ENCODE data around the gene GLYAT.

Gene GLYAT

GRCh38 chr11:58731819-58732218, at the start of gene GLYAT:
GLYAT (minus strand) TSS chr11:58731943; CDS start chr11:58724496, 7,447 bp downstream.
- no peak for DNase-seq

DNA sequence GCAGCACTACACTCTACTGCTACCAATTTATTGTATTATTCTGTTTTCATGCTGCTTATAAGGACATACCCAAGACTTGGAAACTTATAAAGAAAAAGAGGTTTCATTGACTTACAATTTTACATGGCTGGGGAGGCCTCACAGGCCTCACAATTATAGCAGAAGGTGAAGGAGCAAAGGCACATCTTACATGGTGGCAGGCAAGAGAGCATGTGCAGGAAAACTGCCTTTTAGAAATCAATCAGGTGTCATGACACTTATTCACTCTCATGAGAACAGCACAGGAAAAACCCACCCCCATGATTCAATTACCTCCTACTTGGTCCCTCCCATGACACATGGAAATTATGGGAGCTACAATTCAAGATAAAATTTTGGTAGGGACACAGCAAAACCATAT, 49.6 kb upstream of the GLYAT start:
- no peak for DNase-seq

DNA sequence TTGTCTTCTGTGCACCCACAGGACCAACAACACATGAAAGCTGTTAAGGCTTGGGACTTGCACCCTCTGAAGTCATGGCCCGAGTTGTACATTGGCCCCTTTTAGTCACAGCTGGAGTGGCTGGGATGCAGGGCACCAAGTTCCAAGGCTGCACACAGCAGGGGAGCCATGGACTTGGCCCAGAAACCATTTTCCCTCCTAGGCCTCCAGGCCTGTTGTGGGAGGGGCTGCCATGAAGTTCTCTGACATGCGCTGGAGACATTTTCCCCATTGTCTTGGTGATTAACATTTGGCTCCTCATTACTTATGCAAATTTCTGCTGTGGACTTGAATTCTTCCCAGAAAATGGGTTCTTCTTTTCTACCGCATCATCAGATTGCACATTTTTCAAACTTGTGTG, 48.8 kb upstream of the GLYAT start:
- no peak for DNase-seq

GRCh38 chr11:58776891-58777710, 45.4 kb upstream of the GLYAT start:
- no peak for DNase-seq

DNA sequence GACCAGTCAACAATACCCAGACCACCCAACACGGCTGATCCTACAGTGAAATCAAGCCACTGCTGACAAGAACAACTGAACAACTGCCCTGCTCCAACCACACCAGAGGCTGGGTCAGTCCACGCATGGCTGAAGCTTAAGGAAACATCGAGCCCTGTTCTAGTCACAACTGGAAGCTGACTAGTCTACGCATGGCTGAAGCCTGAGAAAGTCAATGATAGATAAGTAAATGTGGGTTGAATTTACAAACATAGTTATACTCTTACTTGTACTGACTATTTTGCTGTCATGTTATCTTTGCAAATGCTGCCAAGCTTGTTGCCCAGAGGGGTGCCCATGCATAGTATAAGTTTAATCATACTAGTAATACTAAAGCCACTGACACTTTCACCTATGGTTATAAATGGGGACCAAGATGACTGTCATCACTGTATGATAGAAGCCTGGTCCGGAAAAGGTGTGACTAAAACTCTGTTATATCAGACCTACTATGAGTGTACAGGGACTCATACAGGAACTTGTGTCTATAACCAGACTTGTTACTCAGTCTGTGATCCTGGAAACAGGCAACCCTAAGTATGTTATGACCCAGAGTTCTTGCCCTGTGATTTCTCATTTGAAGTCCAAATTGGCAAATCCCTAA, 43.4 kb upstream of the GLYAT start:
- no peak for DNase-seq

GRCh38 chr11:58774164-58774593, 42.4 kb upstream of the GLYAT start:
- no peak for DNase-seq

DNA sequence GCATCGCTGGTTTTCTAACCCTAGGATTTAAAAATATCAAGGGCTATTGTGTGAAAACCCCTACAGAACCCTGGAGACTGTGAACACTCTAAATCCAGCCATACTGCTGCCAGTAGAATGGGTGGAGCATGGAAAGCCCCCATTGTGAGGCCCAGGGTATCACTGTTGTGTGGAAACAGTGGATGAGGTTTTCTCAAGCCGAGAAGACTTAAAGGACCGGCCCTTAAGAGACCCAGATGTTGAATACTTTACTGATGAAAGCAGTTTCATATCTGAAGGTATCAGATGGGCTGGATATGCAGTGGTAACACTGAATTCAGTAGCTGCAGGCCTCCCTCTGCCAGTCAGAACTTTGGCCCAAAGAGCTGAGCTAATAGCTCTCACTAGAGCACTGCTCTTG, 41.6 kb upstream of the GLYAT start:
- DNase-seq = no peak

DNA sequence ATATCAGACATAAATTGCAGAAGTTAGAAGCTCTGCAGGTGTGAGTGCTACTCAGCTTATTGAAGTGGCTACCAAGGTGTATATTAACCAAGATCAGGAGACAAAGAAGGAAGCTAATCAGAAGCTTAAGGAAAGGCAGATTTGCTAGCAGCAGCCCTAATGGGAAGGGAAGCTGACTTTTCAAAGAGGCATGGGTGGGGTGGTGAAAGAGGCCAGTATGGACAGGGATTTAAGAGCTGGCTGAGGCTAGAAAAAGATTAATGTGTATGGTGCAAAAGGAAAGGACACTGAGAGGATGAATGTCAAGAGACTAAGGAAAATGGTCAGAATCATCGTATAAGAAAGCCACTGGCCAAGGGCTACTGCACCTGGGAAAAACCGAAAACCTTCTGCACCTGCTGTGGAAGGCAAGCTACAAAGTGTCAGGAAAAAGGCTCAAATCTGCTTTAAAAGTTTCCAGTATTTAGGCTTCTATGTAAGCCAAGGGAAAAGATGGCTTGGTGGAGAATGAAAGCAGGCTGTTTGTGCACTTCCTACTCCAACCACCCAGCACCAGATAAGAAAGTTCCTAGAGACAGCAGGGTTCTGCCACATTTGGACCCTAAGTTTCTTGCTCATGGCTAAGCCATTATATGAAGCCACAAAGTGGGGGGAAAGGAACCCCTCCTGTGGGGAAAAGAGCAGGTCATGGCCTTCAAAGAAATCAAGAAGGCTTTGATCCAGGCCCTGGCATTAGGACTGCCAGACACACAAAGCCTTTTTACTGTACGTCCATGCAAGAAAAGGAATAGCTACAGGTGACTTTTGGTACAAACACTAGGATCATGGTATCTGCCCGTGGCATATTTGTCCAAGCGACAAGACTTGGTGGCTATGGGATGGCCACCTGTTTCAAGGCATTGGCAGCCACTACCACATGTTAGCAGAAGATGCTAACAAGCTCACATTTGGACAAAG, 40.9 kb upstream of the GLYAT start:
- no peak for DNase-seq

GRCh38 chr11:58771458-58771855, 39.7 kb upstream of the GLYAT start:
- no peak for DNase-seq

DNA sequence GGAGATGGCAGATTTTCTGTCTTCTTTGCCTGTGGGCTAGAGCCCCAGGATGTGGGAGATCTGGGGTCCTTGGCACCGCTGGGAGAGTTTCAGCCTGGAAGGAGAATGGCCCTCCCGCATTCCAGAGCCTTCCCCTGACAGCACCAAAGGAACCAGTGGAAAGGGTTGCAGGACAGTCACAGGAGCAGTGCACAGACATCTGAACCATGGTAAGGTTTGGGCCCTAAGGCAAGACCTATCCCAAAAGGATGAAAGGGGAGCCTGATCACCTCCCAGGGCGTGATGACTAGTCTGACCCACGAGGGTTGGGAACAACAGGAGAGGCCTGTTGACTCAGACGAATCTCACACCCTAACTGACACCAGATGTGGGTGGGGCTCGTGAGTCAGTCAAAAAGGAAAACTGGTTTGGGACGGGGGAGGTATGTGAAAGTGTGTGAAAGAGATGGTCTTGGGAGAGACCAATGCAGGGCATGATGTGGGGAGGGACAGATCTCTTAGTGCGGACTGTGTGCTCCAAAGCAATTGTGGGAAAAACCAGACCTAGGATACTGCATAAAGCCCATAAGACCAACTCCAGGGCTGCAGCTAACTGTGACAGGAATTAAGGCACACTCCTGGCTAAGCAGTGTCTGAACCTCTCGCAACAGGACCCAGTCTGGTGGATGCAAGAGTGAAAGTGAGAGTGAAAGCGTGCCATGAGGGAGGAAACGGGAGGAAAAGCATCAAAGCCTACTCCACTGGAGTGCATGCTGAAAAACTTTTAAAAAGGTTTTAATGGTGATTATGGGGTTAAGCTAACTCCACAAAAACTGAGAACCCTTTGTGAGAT, 39.1 kb upstream of the GLYAT start:
- DNase-seq = no peak

GRCh38 chr11:58770166-58770565, 38.4 kb upstream of the GLYAT start:
- DNase-seq = no peak

DNA sequence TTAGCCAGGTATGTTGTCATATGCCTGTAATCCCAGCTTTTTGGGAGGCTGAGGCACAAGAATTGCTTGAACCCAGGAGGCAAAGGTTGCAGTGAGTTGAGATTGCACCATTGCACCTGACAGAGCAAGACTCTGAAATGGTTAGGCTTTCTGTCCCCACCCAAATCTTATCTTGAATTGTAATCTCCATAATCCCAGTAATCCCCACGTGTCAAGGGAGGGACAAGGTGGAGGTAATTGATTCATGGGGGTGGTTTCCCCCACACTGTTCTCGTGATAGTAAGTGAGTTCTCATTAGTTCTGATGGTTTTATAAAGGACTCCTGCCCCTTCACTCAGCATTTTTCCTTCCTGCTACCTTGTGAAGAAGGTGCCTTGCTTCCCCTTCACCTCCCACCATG, 37.6 kb upstream of the GLYAT start:
- DNase-seq = no peak

GRCh38 chr11:58768137-58768536, 36.4 kb upstream of the GLYAT start:
- DNase-seq = no peak

DNA sequence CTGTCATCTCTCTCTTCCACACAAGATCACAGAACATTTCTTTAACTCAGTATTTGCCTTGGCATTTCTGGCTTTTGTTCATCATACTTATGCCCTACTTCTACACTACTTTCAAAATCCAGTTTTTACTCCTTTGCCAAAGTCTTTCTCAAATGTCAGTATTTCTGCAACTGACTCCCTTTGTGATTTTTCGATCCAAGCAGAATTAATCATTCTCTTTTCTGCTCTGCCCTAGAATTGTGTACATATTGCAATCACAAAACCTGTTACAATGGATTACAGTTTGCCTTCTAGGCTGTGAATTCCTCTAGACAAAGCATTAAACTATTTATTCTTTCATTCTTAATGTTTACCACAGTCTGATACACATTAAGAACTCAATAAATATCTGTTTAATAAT, 33.3 kb upstream of the GLYAT start:
- no peak for DNase-seq

GRCh38 chr11:58763120-58763490, 31.4 kb upstream of the GLYAT start:
- DNase-seq = no peak

- DNase-seq = no peak
These were observed 30.8 kb upstream of the GLYAT start for GRCh38 chr11:58762284-58763119.

- no peak for DNase-seq
These were observed 25.7 kb upstream of the GLYAT start for GRCh38 chr11:58757439-58757838.

DNA sequence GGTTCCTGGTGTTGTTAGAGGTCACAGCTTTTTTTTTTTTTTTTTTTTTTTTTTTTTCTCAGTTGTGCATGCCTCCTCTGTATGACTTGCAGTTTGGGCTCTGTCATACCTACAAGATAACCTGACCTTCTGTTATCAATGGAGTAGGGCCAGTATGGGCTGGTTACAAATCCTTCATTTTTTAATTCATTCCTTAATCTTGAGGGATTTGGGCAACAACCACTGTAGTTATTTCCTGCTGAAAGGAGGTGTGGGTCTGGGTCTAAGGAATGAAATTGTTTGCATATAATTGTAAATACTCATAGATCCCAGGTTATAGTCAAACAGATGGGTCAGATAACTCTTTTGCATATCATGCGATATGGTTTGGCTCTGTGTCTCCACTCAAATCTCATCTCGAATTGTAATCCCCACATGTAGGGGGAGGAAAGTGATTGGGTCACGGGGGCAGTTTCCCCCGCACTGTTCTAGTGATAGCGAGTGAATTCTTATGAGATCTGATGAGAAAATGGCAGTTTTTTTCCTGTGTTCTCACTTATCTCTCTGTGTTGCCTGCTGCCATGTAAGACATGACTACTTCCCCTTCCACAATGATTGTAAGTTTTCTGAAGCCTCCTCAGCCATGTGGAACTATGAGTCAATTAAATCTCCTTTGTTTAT, 14.1 kb upstream of the GLYAT start:
- no peak for DNase-seq

GRCh38 chr11:58744988-58745704, 13.4 kb upstream of the GLYAT start:
- no peak for DNase-seq

Measured in activated CD4-positive, alpha-beta T cell treated with anti-CD3 and anti-CD28 coated beads, Interleukin-2, amount 50 U/mL, for 1 hour (primary cell).